Nephron progenitor cell (in vitro differentiated cells): Measurements from ENCODE around the gene ABLIM1.
A peak's percentile ranks its signal among the peaks of the same experiment; 100 is the strongest.

Source experiments
- DNase-seq: peaks from one replicate; pipeline ENCODE4 v3.0.0; 2021
- H3K27ac Mint-ChIP-seq: 2 replicates; pipeline ENCODE4 v1.8.0; 2021; ENCODE audit warnings: mild to moderate bottlenecking, moderate library complexity, mixed read lengths
- H3K27me3 Mint-ChIP-seq: 2 replicates; pipeline ENCODE4 v1.8.0; 2021; ENCODE audit warnings: mild to moderate bottlenecking, low read depth, mixed read lengths; ENCODE audit not compliant: poor library complexity
- H3K36me3 Mint-ChIP-seq: 2 replicates; pipeline ENCODE4 v1.8.0; 2021; ENCODE audit warnings: low read depth, mixed read lengths
- H3K4me1 Mint-ChIP-seq: 2 replicates; pipeline ENCODE4 v1.8.0; 2021; ENCODE audit warnings: mixed read lengths
- H3K4me3 Mint-ChIP-seq: 2 replicates; pipeline ENCODE4 v1.8.0; 2021; ENCODE audit warnings: mild to moderate bottlenecking, moderate library complexity, mixed read lengths
- H3K9me3 Mint-ChIP-seq: 2 replicates; pipeline ENCODE4 v1.8.0; 2021; ENCODE audit warnings: mild to moderate bottlenecking, moderate library complexity, mixed read lengths
- CTCF ChIP-seq: fragments of 200-600 bp; sonication (generic); IDR thresholded peaks from 2 replicates; pipeline ENCODE4 v1.5.0; 2021; ENCODE audit warnings: antibody characterized with exemption

The ABLIM1 gene

GRCh38 chr10:114538181-114538906 lies 119.7 kb downstream of the ABLIM1 start:
- TF ChIP-seq CTCF: no peak
- Mint-ChIP-seq H3K4me1 (peaks cover 19% of the 10 kb centered on the region), H3K9me3 (peaks cover 10% of the 10 kb centered on the region), H3K4me3 (no peak overlapping the region), H3K27ac (no peak overlapping the region), H3K36me3 (no peaks in the 10 kb centered on the region), H3K27me3 (peaks cover 8% of the 10 kb centered on the region)
- DNase-seq: no peak

DNA sequence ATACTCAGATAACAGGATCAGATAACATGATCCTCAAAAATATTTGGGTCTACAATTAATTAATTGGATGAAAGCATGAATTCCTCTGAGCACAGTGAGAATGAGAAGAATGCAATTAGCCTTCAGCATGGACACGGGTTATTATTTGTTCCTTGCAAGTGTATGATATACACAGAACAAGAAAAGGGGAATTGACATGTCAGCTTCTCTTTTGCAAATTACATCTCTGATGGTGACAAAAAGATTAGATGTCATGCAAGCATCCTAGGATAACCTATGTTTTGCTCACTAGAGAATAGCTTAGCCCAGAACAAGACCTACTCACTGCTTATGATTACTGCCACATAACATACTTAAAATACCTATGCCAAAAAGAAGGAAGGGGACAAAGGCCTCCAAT lies 120.3 kb downstream of the ABLIM1 start:
- Mint-ChIP-seq H3K36me3 (no peaks in the 10 kb centered on the region), H3K4me3 (no peak overlapping the region), H3K4me1 (peaks cover 19% of the 10 kb centered on the region), H3K27ac (no peak overlapping the region), H3K27me3 (peaks cover 8% of the 10 kb centered on the region), H3K9me3 (peaks cover 10% of the 10 kb centered on the region)
- DNase-seq: no peak
- no peak for TF ChIP-seq CTCF

DNA sequence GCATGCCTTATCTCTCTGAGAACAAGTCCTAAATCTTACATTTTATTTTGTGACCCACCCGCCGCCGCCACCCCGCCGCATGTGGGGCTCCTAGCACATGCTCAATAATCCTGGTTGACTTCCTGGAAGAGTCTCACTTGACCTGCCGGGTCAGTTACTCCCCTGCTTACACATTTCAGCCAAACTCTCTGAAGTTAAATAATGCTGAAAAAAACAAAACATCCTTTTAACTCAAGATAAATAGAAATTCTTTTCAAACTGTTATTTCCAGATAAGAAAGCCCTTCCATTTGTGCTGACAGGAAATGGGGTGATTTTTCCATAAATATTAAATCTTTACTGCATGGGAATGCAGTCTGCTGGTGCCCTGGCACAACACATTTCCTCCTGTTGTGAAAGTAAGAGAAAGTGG lies 123.5 kb downstream of the ABLIM1 start:
- peaks cover 10% of the 10 kb centered on the region for H3K9me3 Mint-ChIP-seq
- TF ChIP-seq CTCF: no peak
- H3K36me3 Mint-ChIP-seq: no peaks in the 10 kb centered on the region
- H3K27ac Mint-ChIP-seq: no peak overlapping the region
- no peak overlapping the region for H3K4me3 Mint-ChIP-seq
- no peaks in the 10 kb centered on the region for H3K27me3 Mint-ChIP-seq
- DNase-seq: no peak
- H3K4me1 Mint-ChIP-seq: peaks cover 16% of the 10 kb centered on the region

DNA sequence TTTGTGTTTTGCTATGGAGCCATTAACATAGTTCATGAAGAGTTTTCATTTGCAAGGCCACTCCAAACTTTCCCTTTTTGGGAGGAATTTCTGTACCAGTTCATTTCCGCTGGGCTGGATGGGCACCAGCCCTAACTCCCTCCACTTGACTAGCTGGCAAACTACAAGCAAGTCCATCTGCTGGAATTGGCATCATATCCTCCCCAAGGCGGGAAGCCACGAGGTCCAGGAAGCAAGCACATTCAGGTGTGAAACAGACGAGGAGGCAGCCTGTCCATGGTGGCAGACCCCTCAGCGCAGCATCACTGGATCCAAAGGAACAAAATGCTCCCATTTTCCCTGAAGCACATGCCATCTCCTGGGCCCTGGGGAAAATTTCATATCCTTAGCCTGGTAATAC lies 125.8 kb downstream of the ABLIM1 start:
- Mint-ChIP-seq H3K27me3 (peaks cover 3% of the 10 kb centered on the region), H3K4me1 (peaks cover 2% of the 10 kb centered on the region), H3K36me3 (no peaks in the 10 kb centered on the region), H3K9me3 (peaks cover 10% of the 10 kb centered on the region), H3K27ac (no peak overlapping the region), H3K4me3 (no peak overlapping the region)
- TF ChIP-seq CTCF: no peak
- DNase-seq: no peak

DNA sequence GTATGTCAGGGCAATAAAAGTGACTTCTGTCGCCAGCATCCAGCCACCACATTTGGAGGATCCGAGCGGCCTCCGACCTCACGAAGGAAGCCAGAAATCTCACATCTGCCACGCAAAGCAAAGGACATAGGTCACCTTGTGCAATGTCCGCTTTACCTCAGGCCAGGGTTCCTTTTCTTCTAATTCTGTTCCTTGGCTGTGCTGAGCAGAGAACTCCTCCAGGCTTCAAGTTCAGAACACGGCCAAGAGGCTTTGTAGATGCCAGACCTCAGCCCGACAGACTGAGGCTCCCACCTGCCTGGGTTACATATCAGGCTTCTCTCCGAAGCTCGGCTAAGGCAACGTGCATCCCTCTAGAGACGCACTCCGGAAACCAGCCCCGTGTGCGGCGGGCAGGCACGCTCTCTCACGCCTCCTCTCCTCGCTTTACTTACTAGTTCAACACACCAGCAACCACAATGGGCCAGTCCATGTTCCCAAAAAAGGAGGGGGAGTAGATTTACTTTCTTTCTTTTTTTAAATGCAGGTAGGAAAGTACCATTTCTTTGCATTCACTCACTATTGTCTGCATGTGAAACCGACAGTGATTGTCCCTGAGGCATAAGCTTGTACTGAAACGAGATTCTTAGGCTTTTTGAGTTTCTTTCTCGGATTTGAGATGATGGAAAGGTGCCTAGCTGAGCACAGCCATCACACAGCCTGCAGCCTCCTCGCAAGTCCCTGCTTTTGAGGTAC lies 131.4 kb downstream of the ABLIM1 start:
- peak; percentile 73 for DNase-seq
- Mint-ChIP-seq H3K27me3 (peaks cover 3% of the 10 kb centered on the region), H3K4me1 (peaks cover 57% of the 10 kb centered on the region), H3K27ac (peak overlapping the region; percentile 99), H3K36me3 (no peaks in the 10 kb centered on the region), H3K4me3 (peak overlapping the region; percentile 94), H3K9me3 (no peaks in the 10 kb centered on the region)
- no peak for TF ChIP-seq CTCF

- no peak for DNase-seq
- no peaks in the 10 kb centered on the region for H3K36me3 Mint-ChIP-seq
Observed at GRCh38 chr10:114526126-114526503, 132.0 kb downstream of the ABLIM1 start.

More at GRCh38 chr10:114526126-114526503, 132.0 kb downstream of the ABLIM1 start:
- peak overlapping the region; percentile 94 for H3K4me3 Mint-ChIP-seq
- H3K27me3 Mint-ChIP-seq: peaks cover 3% of the 10 kb centered on the region
- TF ChIP-seq CTCF: no peak
- no peaks in the 10 kb centered on the region for H3K9me3 Mint-ChIP-seq
- peak overlapping the region; percentile 99 for H3K27ac Mint-ChIP-seq
- H3K4me1 Mint-ChIP-seq: peaks cover 61% of the 10 kb centered on the region
